Measurements from ENCODE around the gene DPP6. TPM values are rescaled to one million over a fixed set of nuclear protein-coding genes. Genes with fewer than 3 reads are reported as not detected.
A peak's percentile ranks its signal among the peaks of the same experiment; 100 is the strongest.
"Not testable (repeated sequence)": the region's sequence is repeated elsewhere in the genome, so short reads cannot be mapped to it uniquely, and the experiment has no call there.

The DPP6 gene
- total RNA-seq, 4 donors from 2014 or later: 0.94 to 1.9 TPM; not detected in 2

DNA sequence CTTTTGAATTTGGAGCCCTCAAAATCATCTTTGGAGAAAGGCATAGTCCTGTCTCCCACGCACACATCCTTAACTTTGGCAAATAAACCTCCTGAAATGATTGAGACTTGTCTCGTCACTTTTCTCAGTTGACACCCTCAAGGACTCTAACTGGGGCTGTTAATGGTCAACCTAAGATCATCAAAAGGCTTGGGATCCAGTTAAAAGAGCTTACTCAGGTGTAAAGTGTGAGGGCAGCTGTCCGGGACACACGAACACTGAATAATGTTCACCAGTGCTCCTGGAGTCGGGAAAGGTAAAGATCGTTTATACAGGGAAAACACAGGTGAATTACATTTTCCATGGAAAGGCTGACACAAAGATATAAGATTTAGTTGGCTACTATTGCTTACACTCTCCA, 866.1 kb downstream of the DPP6 start:
- H3K27ac ChIP-seq: no peak overlapping the region
- DNase-seq: no peak
- H3K4me1 ChIP-seq: peaks cover 0 to 3% of the 10 kb centered on the region in 2 donors
- intact Hi-C loops (cut with DNase I; ENCODE audit: low total_unique reads) (no loop called here), in situ Hi-C loops (cut with MboI; ENCODE audit: low sequenced_read_pairs in 4 of 4) (loop anchor here in 1 of 4 donors (25.0 kb wide), 1 partner anchor 269 kb away; no protein-coding TSS in a partner anchor)
- ATAC-seq: no peak
- H3K27me3 ChIP-seq: no peaks in the 10 kb centered on the region
- no peaks in the 10 kb centered on the region for H3K36me3 ChIP-seq
- H3K4me3 ChIP-seq: no peak overlapping the region
- no peaks in the 10 kb centered on the region for H3K9me3 ChIP-seq
- TF ChIP-seq POLR2A (IDR thresholded peaks at IDR 0.05): no peak
- TF ChIP-seq, protein P1, sequence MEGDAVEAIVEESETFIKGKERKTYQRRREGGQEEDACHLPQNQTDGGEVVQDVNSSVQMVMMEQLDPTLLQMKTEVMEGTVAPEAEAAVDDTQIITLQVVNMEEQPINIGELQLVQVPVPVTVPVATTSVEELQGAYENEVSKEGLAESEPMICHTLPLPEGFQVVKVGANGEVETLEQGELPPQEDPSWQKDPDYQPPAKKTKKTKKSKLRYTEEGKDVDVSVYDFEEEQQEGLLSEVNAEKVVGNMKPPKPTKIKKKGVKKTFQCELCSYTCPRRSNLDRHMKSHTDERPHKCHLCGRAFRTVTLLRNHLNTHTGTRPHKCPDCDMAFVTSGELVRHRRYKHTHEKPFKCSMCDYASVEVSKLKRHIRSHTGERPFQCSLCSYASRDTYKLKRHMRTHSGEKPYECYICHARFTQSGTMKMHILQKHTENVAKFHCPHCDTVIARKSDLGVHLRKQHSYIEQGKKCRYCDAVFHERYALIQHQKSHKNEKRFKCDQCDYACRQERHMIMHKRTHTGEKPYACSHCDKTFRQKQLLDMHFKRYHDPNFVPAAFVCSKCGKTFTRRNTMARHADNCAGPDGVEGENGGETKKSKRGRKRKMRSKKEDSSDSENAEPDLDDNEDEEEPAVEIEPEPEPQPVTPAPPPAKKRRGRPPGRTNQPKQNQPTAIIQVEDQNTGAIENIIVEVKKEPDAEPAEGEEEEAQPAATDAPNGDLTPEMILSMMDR (IDR thresholded peaks at IDR 0.05 in 4 of 5, conservative IDR thresholded peaks at IDR 0.05 in 1 of 5): no peak

DNA sequence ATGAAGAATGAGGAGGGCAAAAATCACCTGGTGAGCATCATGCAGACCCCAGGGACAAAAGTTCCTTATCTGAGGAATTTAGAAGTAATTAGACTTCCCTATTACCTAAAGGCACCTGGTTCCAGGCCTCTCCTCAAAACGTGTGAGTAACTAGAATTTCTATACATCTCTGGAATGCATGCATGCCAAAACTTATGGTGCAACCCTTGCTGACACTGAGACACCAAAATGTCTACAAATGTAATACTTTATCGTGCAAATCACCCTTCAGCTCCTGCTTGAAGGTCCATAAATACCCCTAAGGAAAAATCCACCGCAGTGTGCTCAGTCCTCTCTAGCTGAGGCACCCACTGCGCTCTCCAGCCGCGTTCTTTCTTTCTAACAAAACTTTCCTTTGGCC, 866.5 kb downstream of the DPP6 start:
- TF ChIP-seq POLR2A (IDR thresholded peaks at IDR 0.05): no peak
- TF ChIP-seq, protein P1 (IDR thresholded peaks at IDR 0.05 in 4 of 5, conservative IDR thresholded peaks at IDR 0.05 in 1 of 5): no peak
- DNase-seq: no peak
- ATAC-seq: no peak
- no peak overlapping the region for H3K27ac ChIP-seq
- no peaks in the 10 kb centered on the region for H3K9me3 ChIP-seq
- in situ Hi-C loops (cut with MboI; ENCODE audit: low sequenced_read_pairs in 4 of 4) (loop anchor here in 1 of 4 donors (25.0 kb wide), 1 partner anchor 269 kb away; no protein-coding TSS in a partner anchor), intact Hi-C loops (cut with DNase I; ENCODE audit: low total_unique reads) (no loop called here)
- no peaks in the 10 kb centered on the region for H3K27me3 ChIP-seq
- H3K4me3 ChIP-seq: no peak overlapping the region
- H3K36me3 ChIP-seq: no peaks in the 10 kb centered on the region
- H3K4me1 ChIP-seq: peaks cover 0 to 3% of the 10 kb centered on the region in 2 donors

DNA sequence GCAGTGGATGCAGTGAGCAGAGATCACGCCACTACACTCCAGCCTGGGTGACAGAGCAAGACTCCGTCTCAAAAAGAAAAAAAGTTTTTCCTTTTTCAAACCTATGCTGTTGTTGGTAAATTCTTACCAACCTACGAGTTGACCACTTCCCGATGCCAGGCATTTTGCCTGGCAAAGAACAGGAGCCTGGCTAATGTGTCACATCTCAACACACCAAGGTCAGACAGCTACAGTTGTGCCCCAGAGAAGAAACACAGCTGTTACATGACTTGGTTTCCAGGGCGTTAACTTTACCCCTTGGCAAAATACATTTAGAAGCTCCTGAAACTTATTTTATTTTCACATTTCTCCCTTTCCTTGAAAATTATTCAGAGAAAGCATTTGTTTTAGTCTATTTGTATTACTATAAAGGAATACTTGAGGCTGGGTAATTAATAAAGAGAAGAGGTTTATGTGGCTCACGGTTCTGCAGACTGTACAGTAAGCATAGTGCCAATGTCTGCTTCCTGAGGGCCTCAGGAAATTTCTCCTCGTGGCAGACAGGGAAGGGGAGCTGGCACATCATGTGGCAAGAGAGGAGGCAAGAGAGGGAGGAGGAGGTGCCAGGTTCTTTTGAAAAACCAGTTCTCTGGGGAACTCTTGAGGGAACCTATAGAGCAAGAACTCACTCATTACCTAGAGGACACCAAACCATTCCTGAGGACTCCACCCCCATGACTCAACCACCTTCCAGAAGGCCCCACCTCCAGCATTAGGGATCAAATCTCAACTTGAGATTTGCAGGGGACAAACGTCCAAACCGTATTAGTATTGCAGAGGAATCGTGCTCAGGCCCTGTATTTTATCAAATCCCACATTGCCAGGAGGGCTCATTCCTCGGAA, 867.4 kb downstream of the DPP6 start:
- no peak for TF ChIP-seq POLR2A (IDR thresholded peaks at IDR 0.05)
- TF ChIP-seq, protein P1 (IDR thresholded peaks at IDR 0.05 in 4 of 5, conservative IDR thresholded peaks at IDR 0.05 in 1 of 5): no peak
- intact Hi-C loops (cut with DNase I; ENCODE audit: low total_unique reads) (loop anchor here (10.0 kb wide), 2 partner anchors 275 to 845 kb away; no protein-coding TSS in a partner anchor), in situ Hi-C loops (cut with MboI; ENCODE audit: low sequenced_read_pairs in 4 of 4) (loop anchor here (10.0 to 25.0 kb wide), 6 partner anchors 85 to 425 kb away; partner anchors contain the start of gene PAXIP1 (in 1 of the 4))
- Histone ChIP-seq H3K4me1 (no peaks in the 10 kb centered on the region), H3K36me3 (no peaks in the 10 kb centered on the region), H3K9me3 (no peaks in the 10 kb centered on the region), H3K27ac (no peak overlapping the region), H3K4me3 (no peak overlapping the region), H3K27me3 (no peaks in the 10 kb centered on the region)
- ATAC-seq: no peak
- no peak for DNase-seq

DNA sequence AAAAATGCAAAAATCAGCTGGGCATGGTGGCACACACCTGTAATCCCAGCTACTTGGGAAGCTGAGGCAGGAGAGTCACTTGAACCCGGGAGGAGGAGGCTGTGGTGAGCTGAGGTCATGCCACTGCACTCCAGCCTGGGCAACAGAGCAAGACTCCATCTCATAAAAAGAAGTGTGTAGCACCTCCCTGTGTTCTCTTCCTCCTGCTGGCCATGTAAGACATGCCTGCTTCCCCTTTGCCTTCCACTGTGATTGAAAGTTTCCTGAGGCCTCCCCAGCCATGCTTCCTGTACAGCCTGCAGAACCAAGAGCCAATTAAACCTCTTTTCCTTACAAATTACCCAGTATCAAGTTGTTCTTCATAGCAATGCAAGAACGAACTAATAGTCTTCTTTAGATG, 870.3 kb downstream of the DPP6 start:
- in situ Hi-C loops (cut with MboI; ENCODE audit: low sequenced_read_pairs in 4 of 4) (loop anchor here (10.0 to 25.0 kb wide), 6 partner anchors 82 to 422 kb away; partner anchors contain the start of gene PAXIP1 (in 1 of the 4)), intact Hi-C loops (cut with DNase I; ENCODE audit: low total_unique reads) (loop anchor here (10.0 kb wide), 2 partner anchors 272 to 842 kb away; no protein-coding TSS in a partner anchor)
- H3K27me3 ChIP-seq, H3K27ac ChIP-seq, ATAC-seq, H3K9me3 ChIP-seq, DNase-seq, H3K36me3 ChIP-seq, H3K4me3 ChIP-seq, H3K4me1 ChIP-seq: not testable (repeated sequence)

DNA sequence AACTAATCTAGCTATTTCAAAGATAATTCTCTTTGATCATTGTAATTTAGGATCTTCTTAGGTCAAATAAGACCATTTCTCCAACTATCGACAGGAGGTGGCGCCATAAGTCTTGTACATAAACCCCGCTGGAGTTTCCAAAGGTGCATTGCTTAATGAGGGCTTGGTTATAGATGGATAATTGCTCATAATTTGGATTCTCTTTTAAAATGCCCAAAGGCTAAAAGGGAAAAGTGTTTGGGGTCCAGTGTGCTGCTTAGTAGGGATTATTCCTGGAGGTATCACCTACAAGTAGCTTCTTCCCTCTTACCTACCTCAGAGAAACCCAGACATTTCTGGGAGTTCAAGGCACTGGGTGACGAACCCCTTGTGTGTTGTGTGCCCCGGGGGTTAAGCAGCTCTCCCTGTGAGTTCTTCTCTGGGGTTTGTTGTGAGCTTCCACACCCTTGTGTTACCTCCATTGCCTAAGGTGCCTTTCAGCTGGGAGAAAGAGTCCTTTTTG, 875.5 kb downstream of the DPP6 start:
- Histone ChIP-seq H3K4me3 (peak overlapping the region; percentile 66 to 77 (median 72)), H3K27ac (peak overlapping the region; percentile 82 to 88 (median 84)), H3K4me1 (peaks cover 5 to 9% of the 10 kb centered on the region in 2 donors), H3K36me3 (no peaks in the 10 kb centered on the region), H3K9me3 (no peaks in the 10 kb centered on the region), H3K27me3 (no peaks in the 10 kb centered on the region)
- in situ Hi-C loops (cut with MboI; ENCODE audit: low sequenced_read_pairs in 4 of 4) (loop anchor here (10.0 to 25.0 kb wide), 7 partner anchors 77 to 835 kb away; partner anchors contain the start of gene PAXIP1 (in 1 of the 4)), intact Hi-C loops (cut with DNase I; ENCODE audit: low total_unique reads) (loop anchor here (1.0 to 10.0 kb wide), 6 partner anchors 25 to 837 kb away; partner anchors contain the start of gene INSIG1)
- peak; percentile 80 to 84 for ATAC-seq
- DNase-seq: peak; percentile 65 to 71
- TF ChIP-seq, protein P1 (IDR thresholded peaks at IDR 0.05 in 4 of 5, conservative IDR thresholded peaks at IDR 0.05 in 1 of 5): peak; percentile 40 to 72 (median 69)
- TF ChIP-seq POLR2A (IDR thresholded peaks at IDR 0.05): no peak
